ENCODE data around the gene URGCP. TPM values are rescaled to one million over a fixed set of nuclear protein-coding genes. Genes with fewer than 3 reads are reported as not detected.

URGCP gene
- 29.8 and 33.2 TPM in 2 replicates for total RNA-seq (2014; rRNA removed)
- percentile 85 among the genes with signal in this experiment for Bru-seq, nascent RNA
- percentile 96 among the genes with signal in this experiment for BruChase-seq, experiment 1, labeled RNA remaining after a 6-hour chase
- BruChase-seq, experiment 2, labeled RNA remaining after a 2-hour chase: percentile 97 among the genes with signal in this experiment
- long read RNA-seq, full-length matches to known transcripts: 97 of 125 reads
- long read RNA-seq, partial matches to known transcripts: 3 of 125 reads
- long read RNA-seq, other reads (novel, unspliced or antisense): 25 of 125 reads

- TF ChIP-seq EZH2 (IDR thresholded peaks at IDR 0.05; ENCODE audit: low read length, unreplicated experiment) (no peak), EZH2phosphoT487 (IDR thresholded peaks at IDR 0.05; ENCODE audit: borderline replicate concordance, low read length) (no peak), CTCF (conservative IDR thresholded peaks at IDR 0.05; ENCODE audit: low read depth, low read length) (no peak)
- H3F3A ChIP-seq (ENCODE audit: low read length, unreplicated experiment): no peaks in the 10 kb centered on the region
- H3K27me3 ChIP-seq (ENCODE audit: low read length): no peaks in the 10 kb centered on the region
- peak within 1 kb of the TSS; percentile 76 for H3K4me3 ChIP-seq (ENCODE audit: low read length)
- H3K79me2 ChIP-seq (ENCODE audit: low read length): peaks cover 46% of the 10 kb centered on the region
- peak within 1 kb of the TSS; percentile 50 for H3K27ac ChIP-seq (ENCODE audit: low read length)
- peaks cover 12% of the 10 kb centered on the region; the same call in 1 of the 2 replicates for H4K20me1 ChIP-seq (ENCODE audit: low read length)
- ChIA-PET CTCF (no interaction called here), POLR2A (ENCODE audit: unreplicated experiment) (interaction anchor here (0.6 to 1.1 kb wide), 3 partner anchors 29 to 59 kb away, joined by 3 read pairs; partner anchors contain the start of gene MRPS24)
- H2AFZ ChIP-seq (ENCODE audit: low read length): peak within 1 kb of the TSS; percentile 86
- H3K4me1 ChIP-seq (ENCODE audit: insufficient read depth, low read length): peaks cover 26% of the 10 kb centered on the region
- ATAC-seq (peak; percentile 73), DNase-seq (peak; percentile 49)
- no TSS peak for BruUV-seq (replicated peaks)
- H3K9ac ChIP-seq (ENCODE audit: low read length): peak within 1 kb of the TSS; percentile 87
- H3K4me2 ChIP-seq (ENCODE audit: low read length): peak within 1 kb of the TSS; percentile 91
- no peaks in the 10 kb centered on the region for H3K9me3 ChIP-seq (ENCODE audit: low read length)
- intact Hi-C loops (cut with micrococcal nuclease): no loop called here
- no peaks in the 10 kb centered on the region for H3K9me2 ChIP-seq (replicated peaks; ENCODE audit: low read length)
- H3K36me3 ChIP-seq (ENCODE audit: low read depth, low read length): no peaks in the 10 kb centered on the region
These were observed at the start of gene URGCP for GRCh38 chr7:43906331-43907010. URGCP (minus strand) TSS chr7:43906596; CDS start chr7:43906575, 21 bp downstream.

GRCh38 chr7:43956027-43956426, 49.6 kb upstream of the URGCP start:
- BruUV-seq (replicated peaks): no TSS peak
- intact Hi-C loops (cut with micrococcal nuclease): no loop called here

More at GRCh38 chr7:43956027-43956426, 49.6 kb upstream of the URGCP start:
- Histone ChIP-seq H3K4me1 (ENCODE audit: insufficient read depth, low read length) (no peaks in the 10 kb centered on the region), H4K20me1 (ENCODE audit: low read length) (no peaks in the 10 kb centered on the region), H2AFZ (ENCODE audit: low read length) (no peak overlapping the region), H3K79me2 (ENCODE audit: low read length) (no peaks in the 10 kb centered on the region), H3K9me2 (replicated peaks; ENCODE audit: low read length) (no peaks in the 10 kb centered on the region), H3K27ac (ENCODE audit: low read length) (no peak overlapping the region), H3K9ac (ENCODE audit: low read length) (no peak overlapping the region), H3K4me3 (ENCODE audit: low read length) (no peak overlapping the region), H3K36me3 (ENCODE audit: low read depth, low read length) (no peaks in the 10 kb centered on the region), H3K4me2 (ENCODE audit: low read length) (no peak overlapping the region), H3K9me3 (ENCODE audit: low read length) (no peaks in the 10 kb centered on the region), H3F3A (ENCODE audit: low read length, unreplicated experiment) (no peaks in the 10 kb centered on the region), H3K27me3 (ENCODE audit: low read length) (no peaks in the 10 kb centered on the region)
- no peak for TF ChIP-seq EZH2 (IDR thresholded peaks at IDR 0.05; ENCODE audit: low read length, unreplicated experiment)
- no peak for TF ChIP-seq CTCF (conservative IDR thresholded peaks at IDR 0.05; ENCODE audit: low read depth, low read length)
- no peak for TF ChIP-seq EZH2phosphoT487 (IDR thresholded peaks at IDR 0.05; ENCODE audit: borderline replicate concordance, low read length)
- no peak for DNase-seq
- CTCF ChIA-PET: no interaction called here
- no peak for ATAC-seq
- POLR2A ChIA-PET (ENCODE audit: unreplicated experiment): no interaction called here
